HG02840 (cell line): ENCODE measurements around the gene SYNDIG1.
"Not testable (repeated sequence)": the region's sequence is repeated elsewhere in the genome, so short reads cannot be mapped to it uniquely, and the experiment has no call there.

Experiments
- ATAC-seq: cut with Tn5 transposase; IDR thresholded peaks from one replicate; pipeline ENCODE4 v1.9.1; 2021; ENCODE audit warnings: mild to moderate bottlenecking, moderate library complexity, moderate number of reproducible peaks; ENCODE audit not compliant: unreplicated experiment, low FRiP score

The SYNDIG1 gene

GRCh38 chr20:24626141-24626540 is 156.7 kb downstream of the SYNDIG1 start:
- ATAC-seq: not testable (repeated sequence)

- no peak for ATAC-seq
Measured at GRCh38 chr20:24627291-24627690, 157.9 kb downstream of the SYNDIG1 start.

GRCh38 chr20:24627926-24628325 is 158.5 kb downstream of the SYNDIG1 start:
- ATAC-seq: no peak

GRCh38 chr20:24628985-24629384 is 159.6 kb downstream of the SYNDIG1 start:
- ATAC-seq: no peak

- ATAC-seq: no peak
Measured at GRCh38 chr20:24629668-24630067, 160.2 kb downstream of the SYNDIG1 start.

GRCh38 chr20:24630486-24631172 is 161.2 kb downstream of the SYNDIG1 start:
- ATAC-seq: no peak

GRCh38 chr20:24631173-24631505 is 161.7 kb downstream of the SYNDIG1 start:
- no peak for ATAC-seq

- no peak for ATAC-seq
Measured at GRCh38 chr20:24632581-24632980, 163.2 kb downstream of the SYNDIG1 start.

GRCh38 chr20:24633026-24633425 is 163.6 kb downstream of the SYNDIG1 start:
- no peak for ATAC-seq

GRCh38 chr20:24633521-24633920 is 164.1 kb downstream of the SYNDIG1 start:
- no peak for ATAC-seq

GRCh38 chr20:24634855-24635254 is 165.4 kb downstream of the SYNDIG1 start:
- ATAC-seq: no peak

GRCh38 chr20:24636626-24637025 is 167.2 kb downstream of the SYNDIG1 start:
- ATAC-seq: no peak

GRCh38 chr20:24637087-24637486 is 167.7 kb downstream of the SYNDIG1 start:
- no peak for ATAC-seq

- ATAC-seq: no peak
Measured at GRCh38 chr20:24637941-24638340, 168.5 kb downstream of the SYNDIG1 start.

GRCh38 chr20:24638591-24639548 is 169.4 kb downstream of the SYNDIG1 start:
- no peak for ATAC-seq

GRCh38 chr20:24640276-24640675 is 170.8 kb downstream of the SYNDIG1 start:
- no peak for ATAC-seq

- no peak for ATAC-seq
Measured at GRCh38 chr20:24640686-24641085, 171.3 kb downstream of the SYNDIG1 start.

- ATAC-seq: no peak
Measured at GRCh38 chr20:24643731-24644626, 174.6 kb downstream of the SYNDIG1 start.

- ATAC-seq: no peak
Measured at GRCh38 chr20:24646321-24646720, 176.9 kb downstream of the SYNDIG1 start.

GRCh38 chr20:24647713-24648112 is 178.3 kb downstream of the SYNDIG1 start:
- ATAC-seq: no peak

GRCh38 chr20:24648481-24648880 is 179.1 kb downstream of the SYNDIG1 start:
- no peak for ATAC-seq
